ENCODE data around the gene GTF3C5.

The GTF3C5 gene

DNA sequence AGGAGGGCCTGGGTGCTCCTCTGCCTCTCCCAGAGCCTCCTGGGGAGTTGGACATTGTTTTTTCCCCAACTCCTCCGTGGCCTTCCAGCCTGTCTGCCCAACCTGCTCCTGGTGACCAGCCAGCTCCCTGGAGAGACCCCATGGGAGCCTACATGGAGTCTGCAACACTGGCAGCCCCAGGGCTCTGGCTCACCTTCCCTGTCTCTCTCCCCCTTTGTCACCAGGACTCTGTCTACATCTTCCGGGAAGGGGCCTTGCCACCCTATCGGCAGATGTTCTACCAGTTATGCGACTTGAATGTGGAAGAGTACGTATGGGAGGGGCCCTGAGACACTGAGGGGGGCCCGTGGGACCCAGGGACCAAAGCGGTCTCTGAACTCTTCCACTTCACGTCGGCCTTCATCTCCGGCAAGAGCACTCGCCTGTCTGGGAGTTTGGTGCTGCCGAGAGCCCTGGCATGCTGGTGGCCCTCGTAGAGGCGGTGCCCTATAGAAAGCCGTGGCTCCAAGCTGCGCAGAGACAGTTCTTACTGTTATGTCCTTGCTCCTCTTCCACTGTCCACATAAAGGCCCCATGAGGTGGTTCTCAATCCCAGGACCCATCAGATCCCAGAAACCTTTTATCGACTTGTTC, 25.1 kb downstream of the GTF3C5 start:
- H3K4me3 ChIP-seq (ENCODE audit: low read depth, low read length) = no peak overlapping the region
- no peak overlapping the region for H3K27ac ChIP-seq
- H3K36me3 ChIP-seq = peaks cover 82% of the 10 kb centered on the region
- TF ChIP-seq, protein P1, sequence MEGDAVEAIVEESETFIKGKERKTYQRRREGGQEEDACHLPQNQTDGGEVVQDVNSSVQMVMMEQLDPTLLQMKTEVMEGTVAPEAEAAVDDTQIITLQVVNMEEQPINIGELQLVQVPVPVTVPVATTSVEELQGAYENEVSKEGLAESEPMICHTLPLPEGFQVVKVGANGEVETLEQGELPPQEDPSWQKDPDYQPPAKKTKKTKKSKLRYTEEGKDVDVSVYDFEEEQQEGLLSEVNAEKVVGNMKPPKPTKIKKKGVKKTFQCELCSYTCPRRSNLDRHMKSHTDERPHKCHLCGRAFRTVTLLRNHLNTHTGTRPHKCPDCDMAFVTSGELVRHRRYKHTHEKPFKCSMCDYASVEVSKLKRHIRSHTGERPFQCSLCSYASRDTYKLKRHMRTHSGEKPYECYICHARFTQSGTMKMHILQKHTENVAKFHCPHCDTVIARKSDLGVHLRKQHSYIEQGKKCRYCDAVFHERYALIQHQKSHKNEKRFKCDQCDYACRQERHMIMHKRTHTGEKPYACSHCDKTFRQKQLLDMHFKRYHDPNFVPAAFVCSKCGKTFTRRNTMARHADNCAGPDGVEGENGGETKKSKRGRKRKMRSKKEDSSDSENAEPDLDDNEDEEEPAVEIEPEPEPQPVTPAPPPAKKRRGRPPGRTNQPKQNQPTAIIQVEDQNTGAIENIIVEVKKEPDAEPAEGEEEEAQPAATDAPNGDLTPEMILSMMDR (IDR thresholded peaks at IDR 0.05; ENCODE audit: low read depth, low read length) = no peak
- DNase-seq = no peak
- no peaks in the 10 kb centered on the region for H3K27me3 ChIP-seq (ENCODE audit: insufficient read depth, low read depth, severe bottlenecking)
- H3K9me3 ChIP-seq (ENCODE audit: severe bottlenecking) = no peaks in the 10 kb centered on the region

DNA sequence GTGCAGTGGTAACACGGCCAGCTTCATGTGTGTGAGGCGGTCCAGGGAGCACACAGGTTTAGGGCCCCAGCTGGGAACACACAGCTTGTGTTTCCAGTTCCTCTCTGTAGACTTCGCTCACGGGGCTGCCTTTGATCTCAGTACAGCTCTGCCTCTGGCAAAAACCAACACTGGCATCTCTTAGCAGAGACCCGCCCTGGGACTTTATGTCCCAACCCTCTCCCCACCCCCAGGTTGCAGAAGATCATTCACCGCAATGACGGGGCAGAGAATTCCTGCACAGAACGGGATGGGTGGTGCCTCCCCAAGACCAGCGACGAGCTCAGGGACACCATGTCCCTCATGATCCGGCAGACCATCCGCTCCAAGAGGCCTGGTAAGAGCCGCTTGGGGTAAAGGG, 25.7 kb downstream of the GTF3C5 start:
- Histone ChIP-seq H3K36me3 (peaks cover 78% of the 10 kb centered on the region), H3K27ac (no peak overlapping the region), H3K4me3 (ENCODE audit: low read depth, low read length) (no peak overlapping the region), H3K27me3 (ENCODE audit: insufficient read depth, low read depth, severe bottlenecking) (no peaks in the 10 kb centered on the region), H3K9me3 (ENCODE audit: severe bottlenecking) (no peaks in the 10 kb centered on the region)
- no peak for DNase-seq
- TF ChIP-seq, protein P1 (IDR thresholded peaks at IDR 0.05; ENCODE audit: low read depth, low read length) = no peak

DNA sequence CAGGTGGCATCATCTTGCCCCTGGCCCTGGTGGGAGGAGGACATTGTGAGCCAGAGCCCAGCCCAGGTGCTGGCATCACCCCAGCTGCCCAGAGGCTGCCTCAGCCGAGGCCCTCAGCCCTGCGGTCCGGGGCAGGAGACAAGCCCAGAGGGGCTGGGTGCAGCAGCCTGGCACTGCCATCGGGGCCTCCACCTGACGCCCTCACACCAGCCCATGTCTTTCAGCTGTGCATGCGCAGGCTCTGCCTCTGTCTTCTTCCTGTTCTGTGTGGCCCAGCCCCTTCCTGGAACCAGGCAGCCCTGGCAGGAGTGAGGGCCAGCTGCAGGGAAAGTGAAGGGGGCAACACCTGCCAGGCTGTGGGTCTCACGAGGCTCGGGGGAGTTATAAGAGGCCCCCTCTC, 26.2 kb downstream of the GTF3C5 start:
- Histone ChIP-seq H3K9me3 (ENCODE audit: severe bottlenecking) (no peaks in the 10 kb centered on the region), H3K4me3 (ENCODE audit: low read depth, low read length) (no peak overlapping the region), H3K27ac (no peak overlapping the region), H3K36me3 (peaks cover 74% of the 10 kb centered on the region), H3K27me3 (ENCODE audit: insufficient read depth, low read depth, severe bottlenecking) (no peaks in the 10 kb centered on the region)
- DNase-seq = no peak
- TF ChIP-seq, protein P1 (IDR thresholded peaks at IDR 0.05; ENCODE audit: low read depth, low read length) = no peak

DNA sequence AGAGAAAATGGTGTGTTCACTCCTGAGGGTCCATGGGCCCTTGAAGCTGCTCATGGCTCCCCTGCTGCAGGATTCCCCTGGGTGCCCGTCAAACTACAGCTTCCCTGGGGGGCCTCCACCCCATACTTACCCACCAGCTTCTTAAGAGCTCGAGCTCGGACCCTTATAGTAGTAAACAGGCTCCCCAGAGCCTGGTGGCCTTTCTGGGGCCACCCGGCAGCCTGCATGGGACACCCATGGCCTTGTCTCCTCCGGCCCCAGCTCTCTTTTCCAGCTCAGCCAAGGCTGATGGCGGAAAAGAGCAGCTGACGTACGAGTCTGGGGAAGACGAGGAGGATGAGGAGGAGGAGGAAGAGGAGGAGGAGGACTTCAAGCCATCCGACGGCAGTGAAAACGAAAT, 26.8 kb downstream of the GTF3C5 start:
- H3K4me3 ChIP-seq (ENCODE audit: low read depth, low read length) = no peak overlapping the region
- TF ChIP-seq, protein P1 (IDR thresholded peaks at IDR 0.05; ENCODE audit: low read depth, low read length) = no peak
- no peak for DNase-seq
- H3K9me3 ChIP-seq (ENCODE audit: severe bottlenecking) = no peaks in the 10 kb centered on the region
- H3K27ac ChIP-seq = peak overlapping the region; percentile 8; the same call in 1 of the 2 replicates
- H3K36me3 ChIP-seq = peaks cover 71% of the 10 kb centered on the region
- no peaks in the 10 kb centered on the region for H3K27me3 ChIP-seq (ENCODE audit: insufficient read depth, low read depth, severe bottlenecking)

DNA sequence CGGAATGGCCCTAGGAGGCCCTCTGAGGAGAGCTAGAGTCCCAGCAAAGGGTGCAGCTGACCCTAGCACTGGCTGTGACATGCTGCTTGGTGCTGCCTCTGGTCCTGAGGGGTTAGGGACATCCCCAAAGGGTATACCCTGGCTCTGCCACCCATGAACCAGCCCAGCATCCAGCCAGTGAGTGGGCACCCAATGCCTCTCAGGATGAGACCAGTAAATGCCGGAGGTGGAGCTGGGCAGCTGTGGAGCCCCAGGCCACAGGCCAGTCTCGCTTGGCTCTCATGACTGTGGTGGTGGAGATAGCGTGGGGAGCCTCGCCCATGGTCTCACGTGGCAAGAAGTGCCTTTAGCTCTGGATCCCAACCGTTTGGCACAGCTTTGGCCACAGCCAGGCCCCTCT, 27.3 kb downstream of the GTF3C5 start:
- Histone ChIP-seq H3K27me3 (ENCODE audit: insufficient read depth, low read depth, severe bottlenecking) (no peaks in the 10 kb centered on the region), H3K9me3 (ENCODE audit: severe bottlenecking) (no peaks in the 10 kb centered on the region), H3K4me3 (ENCODE audit: low read depth, low read length) (no peak overlapping the region), H3K36me3 (peaks cover 66% of the 10 kb centered on the region), H3K27ac (no peak overlapping the region; the same call in 1 of the 2 replicates)
- DNase-seq = no peak
- TF ChIP-seq, protein P1 (IDR thresholded peaks at IDR 0.05; ENCODE audit: low read depth, low read length) = no peak
